ENCODE data around the gene TMEM204. TPM values are rescaled to one million over a fixed set of nuclear protein-coding genes. Genes with fewer than 3 reads are reported as not detected.

The TMEM204 gene
- total and polyA plus RNA-seq, 2 donors (not counting 1 experiment from before 2014, with no cell fraction given) = 0.27 to 2.7 TPM

DNA sequence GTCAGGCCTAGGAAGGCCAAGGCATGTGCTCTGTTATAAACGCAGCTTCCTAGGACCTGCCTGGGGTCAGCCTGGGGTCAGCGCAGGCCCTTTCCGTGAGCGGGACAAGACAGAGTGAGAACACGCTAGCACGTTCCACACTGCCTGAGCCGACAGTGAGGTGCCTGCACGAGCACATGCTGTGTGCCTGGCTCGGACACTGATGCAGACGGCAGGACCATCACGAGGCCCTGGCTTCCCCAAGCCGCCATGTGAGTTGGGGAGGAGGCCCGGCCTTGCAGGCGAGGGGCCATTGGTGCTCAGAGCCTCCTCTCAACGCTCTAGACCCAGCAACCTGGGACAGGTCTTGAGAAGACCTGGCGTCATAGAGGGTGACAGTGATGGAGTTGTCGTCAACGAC is 9.1 kb downstream of the TMEM204 start:
- H3K4me3 Mint-ChIP-seq = peak overlapping the region; percentile 29
- no peaks in the 10 kb centered on the region for H3K9me3 Mint-ChIP-seq (ENCODE audit: insufficient read depth)
- TF ChIP-seq, protein P1, sequence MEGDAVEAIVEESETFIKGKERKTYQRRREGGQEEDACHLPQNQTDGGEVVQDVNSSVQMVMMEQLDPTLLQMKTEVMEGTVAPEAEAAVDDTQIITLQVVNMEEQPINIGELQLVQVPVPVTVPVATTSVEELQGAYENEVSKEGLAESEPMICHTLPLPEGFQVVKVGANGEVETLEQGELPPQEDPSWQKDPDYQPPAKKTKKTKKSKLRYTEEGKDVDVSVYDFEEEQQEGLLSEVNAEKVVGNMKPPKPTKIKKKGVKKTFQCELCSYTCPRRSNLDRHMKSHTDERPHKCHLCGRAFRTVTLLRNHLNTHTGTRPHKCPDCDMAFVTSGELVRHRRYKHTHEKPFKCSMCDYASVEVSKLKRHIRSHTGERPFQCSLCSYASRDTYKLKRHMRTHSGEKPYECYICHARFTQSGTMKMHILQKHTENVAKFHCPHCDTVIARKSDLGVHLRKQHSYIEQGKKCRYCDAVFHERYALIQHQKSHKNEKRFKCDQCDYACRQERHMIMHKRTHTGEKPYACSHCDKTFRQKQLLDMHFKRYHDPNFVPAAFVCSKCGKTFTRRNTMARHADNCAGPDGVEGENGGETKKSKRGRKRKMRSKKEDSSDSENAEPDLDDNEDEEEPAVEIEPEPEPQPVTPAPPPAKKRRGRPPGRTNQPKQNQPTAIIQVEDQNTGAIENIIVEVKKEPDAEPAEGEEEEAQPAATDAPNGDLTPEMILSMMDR (IDR thresholded peaks at IDR 0.05) = no peak
- no peak for TF ChIP-seq EZH2 (IDR thresholded peaks at IDR 0.05; ENCODE audit: borderline replicate concordance, insufficient read depth, low read depth, low read length, poor library complexity, severe bottlenecking)
- intact Hi-C loops (cut with micrococcal nuclease) = no loop called here
- ATAC-seq (ENCODE audit: low read depth) (no peak), DNase-seq (no peak)
- Histone ChIP-seq H3K9me3 (ENCODE audit: control extremely low read depth in 1 of 3, control insufficient read depth in 2 of 3, insufficient read depth in 1 of 3, low read length in 2 of 3) (no peaks in the 10 kb centered on the region), H3K4me2 (replicated peaks; ENCODE audit: low read depth, low read length, poor library complexity, severe bottlenecking) (no peak overlapping the region), H4K20me1 (ENCODE audit: control insufficient read depth, insufficient read depth, low read length, poor library complexity, severe bottlenecking) (no peaks in the 10 kb centered on the region), H3K9ac (ENCODE audit: low read length) (no peak overlapping the region), H3K27ac (ENCODE audit: low read length in 2 of 2) (no peak overlapping the region), H3K4me1 (ENCODE audit: control insufficient read depth in 2 of 2, insufficient read depth in 2 of 2, low read length in 2 of 2) (peaks cover 32 to 43% of the 10 kb centered on the region in 2 donors), H3K36me3 (replicated peaks in 1 of 2; ENCODE audit: control extremely low read depth in 1 of 2, control insufficient read depth in 1 of 2, extremely low read depth in 1 of 2, insufficient read depth in 2 of 2, low read length in 1 of 2) (no peaks in the 10 kb centered on the region), H3K4me3 (ENCODE audit: control extremely low read depth in 1 of 5, extremely low read depth in 1 of 5, insufficient read depth in 1 of 5, low read depth in 2 of 5, low read length in 4 of 5) (no peak overlapping the region), H2AFZ (ENCODE audit: insufficient read depth, low read depth, low read length, poor library complexity, severe bottlenecking) (no peak overlapping the region), H3K27me3 (replicated peaks in 1 of 4; ENCODE audit: control extremely low read depth in 1 of 4, control insufficient read depth in 3 of 4, insufficient read depth in 4 of 4, low read length in 3 of 4) (no peaks in the 10 kb centered on the region), H3K79me2 (ENCODE audit: control insufficient read depth, insufficient read depth, low read length) (no peaks in the 10 kb centered on the region)
- POLR2A ChIA-PET = no interaction called here
- no peaks in the 10 kb centered on the region for H3K27me3 Mint-ChIP-seq
- CTCF ChIA-PET = interaction anchor here (0.6 kb wide), 1 partner anchor 1374 kb away, joined by 3 read pairs; no protein-coding TSS in a partner anchor
- H3K4me1 Mint-ChIP-seq = peaks cover 29% of the 10 kb centered on the region
- H3K27ac Mint-ChIP-seq = peak overlapping the region; percentile 51
- WGBS (ENCODE audit: insufficient coverage) = 97% methylated on average over 18 of the region's 18 CpGs

DNA sequence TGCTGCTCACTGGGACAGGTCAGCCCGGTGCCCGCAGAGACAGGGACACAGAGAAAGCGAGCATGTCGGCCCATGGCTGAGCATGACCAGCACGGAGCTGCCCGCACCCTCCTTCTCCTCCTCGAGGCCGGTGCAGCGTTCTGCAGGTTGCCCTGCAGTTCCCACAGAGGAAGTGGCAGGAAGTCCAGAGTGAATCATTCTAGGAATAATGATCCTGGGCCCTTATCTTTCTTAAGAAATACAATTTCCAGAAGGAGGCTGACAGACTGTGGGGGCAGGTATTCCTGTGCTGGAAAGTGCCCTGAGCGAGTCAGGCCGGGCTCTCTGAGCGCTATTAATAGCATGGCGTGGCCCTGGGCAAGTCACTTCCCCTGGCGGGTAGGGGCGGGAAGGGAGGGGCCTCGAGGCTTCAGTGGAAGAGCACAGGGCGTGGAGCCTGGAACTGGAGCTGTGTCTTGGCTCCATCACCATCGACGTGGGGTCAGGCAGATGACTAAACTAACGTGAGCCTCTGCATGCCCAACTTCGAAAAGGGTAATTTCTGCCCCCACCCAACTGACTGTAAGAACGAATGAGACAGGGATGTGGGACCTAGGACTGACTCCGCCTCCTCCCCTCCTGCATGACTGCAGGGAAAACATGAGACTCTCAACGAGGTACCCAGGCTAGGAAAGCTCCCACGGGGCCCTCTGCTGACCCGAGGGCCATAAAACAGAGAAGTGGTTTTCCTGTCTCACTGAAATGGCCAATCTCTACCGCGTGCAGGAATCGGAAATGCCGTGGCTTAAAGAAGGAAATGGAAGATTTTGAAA is 9.8 kb downstream of the TMEM204 start:
- CTCF ChIA-PET = interaction anchor here (0.5 to 1.2 kb wide), 5 partner anchors 31 to 213 kb away, joined by 3 to 14 read pairs (median 3); no protein-coding TSS in a partner anchor
- H3K9me3 ChIP-seq (ENCODE audit: control extremely low read depth in 1 of 3, control insufficient read depth in 2 of 3, insufficient read depth in 1 of 3, low read length in 2 of 3) = no peaks in the 10 kb centered on the region
- H3K4me1 ChIP-seq (ENCODE audit: control insufficient read depth in 2 of 2, insufficient read depth in 2 of 2, low read length in 2 of 2) = peaks cover 25 to 36% of the 10 kb centered on the region in 2 donors
- H3K79me2 ChIP-seq (ENCODE audit: control insufficient read depth, insufficient read depth, low read length) = no peaks in the 10 kb centered on the region
- H3K4me2 ChIP-seq (replicated peaks; ENCODE audit: low read depth, low read length, poor library complexity, severe bottlenecking) = peak overlapping the region; percentile 69
- Mint-ChIP-seq H3K27ac (peak overlapping the region; percentile 51), H3K27me3 (no peaks in the 10 kb centered on the region), H3K4me3 (peak overlapping the region; percentile 76), H3K9me3 (ENCODE audit: insufficient read depth) (no peaks in the 10 kb centered on the region), H3K4me1 (peaks cover 23% of the 10 kb centered on the region)
- POLR2A ChIA-PET = interaction anchor here (0.6 to 0.8 kb wide), 3 partner anchors 82 to 246 kb away, joined by 3 to 9 read pairs (median 4); no protein-coding TSS in a partner anchor
- peak overlapping the region; percentile 36 for H2AFZ ChIP-seq (ENCODE audit: insufficient read depth, low read depth, low read length, poor library complexity, severe bottlenecking)
- no peak for TF ChIP-seq EZH2 (IDR thresholded peaks at IDR 0.05; ENCODE audit: borderline replicate concordance, insufficient read depth, low read depth, low read length, poor library complexity, severe bottlenecking)
- TF ChIP-seq, protein P1 (IDR thresholded peaks at IDR 0.05) = no peak
- DNase-seq (peak; percentile 73), ATAC-seq (ENCODE audit: low read depth) (peak; percentile 76)
- peak overlapping the region in 3 of 5 experiments; percentile 18 to 37 (median 37) for H3K4me3 ChIP-seq (ENCODE audit: control extremely low read depth in 1 of 5, extremely low read depth in 1 of 5, insufficient read depth in 1 of 5, low read depth in 2 of 5, low read length in 4 of 5)
- peak overlapping the region in 1 of 2 donors; percentile 38 for H3K27ac ChIP-seq (ENCODE audit: low read length in 2 of 2)
- no peaks in the 10 kb centered on the region for H4K20me1 ChIP-seq (ENCODE audit: control insufficient read depth, insufficient read depth, low read length, poor library complexity, severe bottlenecking)
- peak overlapping the region; percentile 31 for H3K9ac ChIP-seq (ENCODE audit: low read length)
- H3K27me3 ChIP-seq (replicated peaks in 1 of 4; ENCODE audit: control extremely low read depth in 1 of 4, control insufficient read depth in 3 of 4, insufficient read depth in 4 of 4, low read length in 3 of 4) = no peaks in the 10 kb centered on the region
- no peaks in the 10 kb centered on the region for H3K36me3 ChIP-seq (replicated peaks in 1 of 2; ENCODE audit: control extremely low read depth in 1 of 2, control insufficient read depth in 1 of 2, extremely low read depth in 1 of 2, insufficient read depth in 2 of 2, low read length in 1 of 2)
- WGBS (ENCODE audit: insufficient coverage) = 31% methylated on average over 23 of the region's 30 CpGs
- intact Hi-C loops (cut with micrococcal nuclease) = no loop called here
